Activated B cell treated with CpG ODN at 0.5 μM for 24 hours (primary cell): ENCODE results near the gene LDLRAD4. TPM values are rescaled to one million over a fixed set of nuclear protein-coding genes. Genes with fewer than 3 reads are reported as not detected.

ENCODE experiments used
- ATAC-seq: fragments of 200-7000 bp; cut with Tn5 transposase; one replicate; pipeline ENCODE4 v1.10.0; 2021; ENCODE audit warnings: low read depth, mild to moderate bottlenecking, moderate library complexity
- CTCF ChIA-PET: fragments of 350-600 bp; sonication (Branson Sonifier 250); formaldehyde crosslinking; loops from one replicate; lab custom pipeline; 2021; ENCODE audit warnings: antibody characterized with exemption; lab: Charles Lee
- POLR2A ChIA-PET: fragments of 350-600 bp; sonication (Branson Sonifier 250); formaldehyde crosslinking; loops from one replicate; lab custom pipeline; 2021; ENCODE audit warnings: antibody characterized with exemption; lab: Charles Lee
- DNase-seq: peaks from one replicate; pipeline ENCODE4 v3.0.0; 2022
- H3K27ac Mint-ChIP-seq: one replicate; pipeline ENCODE4 v1.8.0; 2020; ENCODE audit warnings: mixed read lengths
- H3K27me3 Mint-ChIP-seq: one replicate; pipeline ENCODE4 v1.8.0; 2021; ENCODE audit warnings: mixed read lengths
- H3K36me3 Mint-ChIP-seq: one replicate; pipeline ENCODE4 v1.8.0; 2021; ENCODE audit warnings: low read depth, mixed read lengths
- H3K4me1 Mint-ChIP-seq: one replicate; pipeline ENCODE4 v1.8.0; 2021; ENCODE audit warnings: mixed read lengths
- H3K4me3 Mint-ChIP-seq: one replicate; pipeline ENCODE4 v1.8.0; 2020; ENCODE audit warnings: mild to moderate bottlenecking, mixed read lengths
- H3K9me3 Mint-ChIP-seq: one replicate; pipeline ENCODE4 v1.8.0; 2020; ENCODE audit warnings: mixed read lengths
- intact Hi-C: fragments of 100-400 bp; cut with micrococcal nuclease; formaldehyde crosslinking; loops from one replicate; pipeline ENCODE4 v1.15.1; 2024
- total RNA-seq: library from RNA; stranded (reverse); gene quantifications from 2 replicates; pipeline ENCODE4 v1.2.3, GENCODE V29; 2022
- TF ChIP-seq, protein P1 (sequence below): fragments of 200-600 bp; IDR thresholded peaks from one replicate; pipeline ENCODE4 v1.8.0; 2022; ENCODE audit warnings: antibody characterized with exemption, mild to moderate bottlenecking

LDLRAD4 gene
- total RNA-seq, 1 donor from 2014 or later, result 66.9 TPM

DNA sequence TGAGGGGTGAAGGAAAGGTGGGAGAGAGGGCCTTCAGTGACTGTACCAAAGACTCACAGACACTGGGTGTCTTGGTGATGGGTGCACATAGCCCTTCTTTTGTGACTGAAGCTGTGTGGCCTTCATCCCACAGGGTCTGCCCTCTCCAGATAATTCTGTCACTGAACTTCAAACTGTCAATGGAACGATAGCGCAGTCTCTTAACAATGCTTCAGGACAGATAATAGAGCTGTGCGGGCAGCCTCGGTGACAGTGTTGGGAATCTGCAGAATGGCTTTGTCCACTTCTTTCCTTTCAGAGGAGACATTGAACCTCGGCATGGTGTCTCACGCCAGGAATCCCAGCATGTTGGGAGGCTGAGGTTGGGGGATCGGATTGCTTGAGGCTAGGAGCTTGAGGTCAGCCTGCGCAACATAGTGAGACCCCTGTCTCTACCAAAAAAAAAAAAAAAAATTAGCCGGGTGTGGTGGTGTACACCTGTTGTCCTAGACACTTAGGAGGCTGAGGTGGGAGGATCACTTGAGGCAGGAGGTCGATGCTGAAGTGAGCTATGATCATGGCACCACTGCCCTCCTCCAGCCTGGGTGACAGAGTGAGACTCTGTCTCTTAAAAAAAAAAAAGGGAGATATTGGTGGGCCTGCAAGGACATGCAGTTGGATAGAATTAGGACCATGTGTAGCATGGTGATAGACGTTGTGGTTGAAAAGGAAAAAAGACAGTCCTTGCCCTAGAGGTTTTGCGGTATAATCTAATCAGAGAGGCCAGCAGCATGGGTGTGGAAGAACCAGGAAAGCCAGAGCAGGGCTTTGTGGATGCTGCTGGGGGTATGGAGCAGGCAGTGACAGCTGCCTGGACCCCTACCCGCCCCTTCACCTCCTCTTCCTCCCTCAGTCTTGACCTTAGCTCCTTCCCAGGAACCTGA is 91.4 kb downstream of the LDLRAD4 start:
- no peak for DNase-seq
- peaks cover 12% of the 10 kb centered on the region for H3K27me3 Mint-ChIP-seq
- CTCF ChIA-PET, result no interaction called here
- POLR2A ChIA-PET, result no interaction called here
- H3K4me1 Mint-ChIP-seq, result no peaks in the 10 kb centered on the region
- no peak overlapping the region for H3K4me3 Mint-ChIP-seq
- intact Hi-C loops, result no loop called here
- peaks cover 3% of the 10 kb centered on the region for H3K9me3 Mint-ChIP-seq
- H3K36me3 Mint-ChIP-seq, result no peaks in the 10 kb centered on the region
- no peak overlapping the region for H3K27ac Mint-ChIP-seq
- TF ChIP-seq, protein P1, sequence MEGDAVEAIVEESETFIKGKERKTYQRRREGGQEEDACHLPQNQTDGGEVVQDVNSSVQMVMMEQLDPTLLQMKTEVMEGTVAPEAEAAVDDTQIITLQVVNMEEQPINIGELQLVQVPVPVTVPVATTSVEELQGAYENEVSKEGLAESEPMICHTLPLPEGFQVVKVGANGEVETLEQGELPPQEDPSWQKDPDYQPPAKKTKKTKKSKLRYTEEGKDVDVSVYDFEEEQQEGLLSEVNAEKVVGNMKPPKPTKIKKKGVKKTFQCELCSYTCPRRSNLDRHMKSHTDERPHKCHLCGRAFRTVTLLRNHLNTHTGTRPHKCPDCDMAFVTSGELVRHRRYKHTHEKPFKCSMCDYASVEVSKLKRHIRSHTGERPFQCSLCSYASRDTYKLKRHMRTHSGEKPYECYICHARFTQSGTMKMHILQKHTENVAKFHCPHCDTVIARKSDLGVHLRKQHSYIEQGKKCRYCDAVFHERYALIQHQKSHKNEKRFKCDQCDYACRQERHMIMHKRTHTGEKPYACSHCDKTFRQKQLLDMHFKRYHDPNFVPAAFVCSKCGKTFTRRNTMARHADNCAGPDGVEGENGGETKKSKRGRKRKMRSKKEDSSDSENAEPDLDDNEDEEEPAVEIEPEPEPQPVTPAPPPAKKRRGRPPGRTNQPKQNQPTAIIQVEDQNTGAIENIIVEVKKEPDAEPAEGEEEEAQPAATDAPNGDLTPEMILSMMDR, result no peak
- no peak for ATAC-seq

DNA sequence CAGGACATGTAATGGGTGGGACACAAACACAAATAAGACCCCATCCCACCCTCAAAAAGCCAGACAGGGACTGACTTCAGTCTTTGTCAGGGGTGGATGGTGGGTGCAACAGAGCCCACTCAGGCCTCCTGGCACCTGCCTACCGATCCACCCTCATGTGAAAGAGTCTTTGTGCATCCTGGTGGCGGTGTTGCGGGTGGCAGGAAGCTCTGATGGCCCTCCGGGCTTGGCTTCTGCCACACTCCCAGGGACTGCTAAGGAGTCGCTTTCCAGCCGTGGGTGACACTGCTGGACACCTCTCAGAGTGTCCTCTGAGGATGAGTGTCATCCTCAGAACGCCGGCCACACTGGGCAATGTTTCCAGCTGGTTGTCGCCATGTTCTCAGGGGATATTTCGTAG is 92.6 kb downstream of the LDLRAD4 start:
- Mint-ChIP-seq H3K9me3 (peaks cover 8% of the 10 kb centered on the region), H3K27ac (no peak overlapping the region), H3K36me3 (no peaks in the 10 kb centered on the region), H3K4me1 (no peaks in the 10 kb centered on the region), H3K4me3 (no peak overlapping the region), H3K27me3 (peaks cover 12% of the 10 kb centered on the region)
- DNase-seq, result no peak
- TF ChIP-seq, protein P1, result no peak
- ATAC-seq, result no peak
- ChIA-PET POLR2A (no interaction called here), CTCF (no interaction called here)
- intact Hi-C loops, result no loop called here

DNA sequence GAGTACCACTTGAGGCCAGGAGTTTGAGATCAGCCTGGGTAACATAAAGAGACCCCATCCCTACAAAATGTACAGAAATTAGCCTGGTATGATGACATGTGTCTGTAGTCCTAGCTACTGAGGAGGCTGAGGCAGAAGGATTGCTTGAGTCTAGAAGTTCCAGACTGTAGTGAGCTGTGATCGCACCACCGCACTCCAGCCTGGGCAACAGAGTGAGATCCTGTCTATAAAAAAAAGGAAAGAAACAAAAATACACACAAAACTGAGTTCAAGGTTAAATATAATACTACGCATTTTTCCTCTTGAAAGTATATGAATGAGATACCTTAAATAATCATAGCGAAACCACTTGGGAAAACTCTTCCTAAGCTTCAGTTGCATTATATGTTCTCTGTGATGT is 94.0 kb downstream of the LDLRAD4 start:
- Mint-ChIP-seq H3K4me3 (no peak overlapping the region), H3K27ac (no peak overlapping the region), H3K36me3 (no peaks in the 10 kb centered on the region), H3K27me3 (peaks cover 10% of the 10 kb centered on the region), H3K4me1 (no peaks in the 10 kb centered on the region), H3K9me3 (peaks cover 15% of the 10 kb centered on the region)
- TF ChIP-seq, protein P1, result no peak
- intact Hi-C loops, result no loop called here
- ChIA-PET CTCF (no interaction called here), POLR2A (no interaction called here)
- no peak for DNase-seq
- no peak for ATAC-seq

DNA sequence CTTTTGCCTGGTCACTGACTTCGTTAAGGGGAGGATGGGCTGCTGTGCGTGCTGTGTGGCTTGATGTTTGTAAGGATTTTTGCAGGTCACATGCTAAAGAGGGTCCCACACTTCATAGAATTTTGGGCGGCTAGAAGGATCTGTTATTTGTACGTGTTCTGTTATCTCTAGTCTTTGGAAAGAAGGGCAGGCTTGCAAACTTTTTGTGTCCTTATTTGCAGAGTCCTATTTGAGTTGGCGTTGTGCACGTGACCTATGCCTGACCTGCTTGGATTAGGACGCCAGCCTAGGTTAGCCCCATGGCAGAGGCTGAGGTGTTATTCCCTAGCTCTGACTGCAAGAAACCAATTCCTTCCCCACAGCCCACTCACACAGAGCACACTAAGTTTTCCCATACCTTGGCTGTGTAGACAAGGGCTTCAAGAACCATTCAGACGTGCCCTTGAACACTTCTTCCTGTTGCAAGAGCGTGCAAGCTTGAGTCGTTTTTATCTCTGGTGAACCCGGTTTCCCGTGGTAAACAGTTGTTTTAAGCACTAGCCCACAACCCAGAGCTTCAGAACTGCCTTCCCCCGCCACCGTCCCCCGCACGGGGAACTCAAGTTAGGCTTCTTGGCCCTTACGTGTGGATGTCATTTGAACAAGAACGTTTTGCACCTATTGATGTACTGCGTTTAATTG is 94.6 kb downstream of the LDLRAD4 start:
- ATAC-seq (no peak), DNase-seq (no peak)
- Mint-ChIP-seq H3K27me3 (peaks cover 10% of the 10 kb centered on the region), H3K4me3 (no peak overlapping the region), H3K9me3 (peaks cover 15% of the 10 kb centered on the region), H3K4me1 (no peaks in the 10 kb centered on the region), H3K27ac (no peak overlapping the region), H3K36me3 (no peaks in the 10 kb centered on the region)
- POLR2A ChIA-PET, result no interaction called here
- TF ChIP-seq, protein P1, result no peak
- intact Hi-C loops, result no loop called here
- CTCF ChIA-PET, result no interaction called here

DNA sequence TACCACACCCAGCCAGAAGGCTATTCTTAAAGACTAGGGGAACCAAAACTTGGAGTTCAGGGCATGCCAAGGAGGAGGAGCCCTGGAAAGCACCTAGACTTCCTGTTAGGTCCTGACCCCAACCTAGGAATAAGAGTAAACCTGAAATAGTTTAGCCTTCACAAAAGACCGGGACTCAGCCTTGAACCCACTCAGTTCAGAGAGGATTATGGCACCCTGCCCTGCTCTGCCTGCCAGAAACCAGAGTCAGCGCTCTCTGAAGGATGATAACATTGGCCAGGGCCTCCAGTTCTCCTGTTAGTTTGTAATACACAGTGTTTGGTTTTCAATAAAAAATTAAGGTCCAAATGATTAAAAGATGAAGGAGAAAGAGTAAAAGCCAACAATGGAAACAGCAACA is 96.4 kb downstream of the LDLRAD4 start:
- ATAC-seq (no peak), DNase-seq (no peak)
- Mint-ChIP-seq H3K27me3 (peaks cover 10% of the 10 kb centered on the region), H3K9me3 (peaks cover 15% of the 10 kb centered on the region), H3K4me3 (no peak overlapping the region), H3K4me1 (no peaks in the 10 kb centered on the region), H3K36me3 (no peaks in the 10 kb centered on the region), H3K27ac (no peak overlapping the region)
- POLR2A ChIA-PET, result no interaction called here
- intact Hi-C loops, result no loop called here
- CTCF ChIA-PET, result no interaction called here
- TF ChIP-seq, protein P1, result no peak
